Astrocyte of the spinal cord (primary cell): Measurements from ENCODE around the gene HHATL.

Source experiments
- DNase-seq: peaks from one replicate; pipeline ENCODE4 v3.0.0; 2011; ENCODE audit warnings: low read depth, low spot score
- H3K4me3 ChIP-seq: 2 replicates; pipeline ENCODE4 v1.5.1; 2011; ENCODE audit warnings: low read depth, mild to moderate bottlenecking, low read length, moderate library complexity
- CTCF ChIP-seq: IDR thresholded peaks from 2 replicates; pipeline ENCODE4 v1.5.1; 2012; ENCODE audit warnings: low read depth, mild to moderate bottlenecking, low read length, inconsistent platforms
- in situ Hi-C: cut with HindIII; loops from 2 replicates; pipeline ENCODE4 v1.10.0; 2017; ENCODE audit warnings: low sequenced_read_pairs

Gene HHATL

DNA sequence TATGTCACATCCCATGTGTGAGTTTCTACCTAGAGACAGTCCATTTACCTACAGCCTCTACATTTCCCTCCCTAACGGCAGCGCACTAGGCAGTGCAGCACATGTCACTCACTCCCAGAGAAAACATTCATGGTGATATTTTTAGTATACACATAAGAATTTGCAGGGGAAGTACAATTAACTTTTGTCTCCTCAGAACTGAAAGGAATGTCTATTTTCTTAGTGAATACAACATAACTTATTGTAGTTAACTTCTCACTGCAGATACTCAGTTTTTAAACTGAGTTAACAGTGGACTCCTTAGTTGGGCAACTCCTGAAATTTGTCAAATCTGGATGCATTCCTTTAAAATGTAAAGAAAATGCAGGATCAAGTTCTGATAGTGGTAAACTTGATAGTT is 53.6 kb downstream of the HHATL start:
- in situ Hi-C loops: no loop called here
- no peak for TF ChIP-seq CTCF
- DNase-seq: no peak
- no peak overlapping the region for H3K4me3 ChIP-seq

DNA sequence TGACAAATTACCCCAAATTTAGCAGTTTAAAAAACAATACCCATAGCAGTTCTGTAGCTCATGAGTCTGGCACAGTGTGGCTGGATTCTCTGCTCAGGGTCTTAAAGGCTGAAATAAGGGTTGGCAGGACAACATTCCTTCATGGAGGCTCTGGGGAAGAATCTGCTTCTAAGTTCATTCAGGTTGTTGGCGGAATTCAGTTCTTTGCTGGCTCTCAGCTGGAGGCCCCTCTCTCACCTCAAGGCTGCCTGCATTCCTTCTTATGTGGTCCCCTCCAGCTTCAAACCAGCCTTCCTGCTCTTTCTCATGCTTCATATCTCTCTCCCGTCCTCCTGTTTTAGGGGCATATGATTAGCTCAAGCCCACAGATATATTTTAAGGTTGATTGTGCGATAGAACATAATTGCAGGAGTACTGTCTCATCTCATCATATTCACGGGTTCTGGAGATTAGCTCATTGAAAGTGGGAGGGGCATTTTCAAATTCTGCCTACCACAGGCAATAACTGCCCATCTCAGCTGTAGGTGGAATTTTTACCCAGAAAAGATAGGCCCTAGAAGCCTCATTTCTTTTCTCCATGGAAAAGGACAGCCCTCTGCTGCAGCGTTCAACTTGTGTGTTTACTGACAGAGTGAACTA is 54.7 kb downstream of the HHATL start:
- DNase-seq: no peak
- no peak for TF ChIP-seq CTCF
- in situ Hi-C loops: no loop called here

More for the DNA sequence above, 54.7 kb downstream of the HHATL start:
- no peak overlapping the region for H3K4me3 ChIP-seq
